ENCODE measurements around the gene FCRL6. TPM values are rescaled to one million over a fixed set of nuclear protein-coding genes. Genes with fewer than 3 reads are reported as not detected.

Gene FCRL6
- total RNA-seq, 1 donor from 2014 or later, result not detected

DNA sequence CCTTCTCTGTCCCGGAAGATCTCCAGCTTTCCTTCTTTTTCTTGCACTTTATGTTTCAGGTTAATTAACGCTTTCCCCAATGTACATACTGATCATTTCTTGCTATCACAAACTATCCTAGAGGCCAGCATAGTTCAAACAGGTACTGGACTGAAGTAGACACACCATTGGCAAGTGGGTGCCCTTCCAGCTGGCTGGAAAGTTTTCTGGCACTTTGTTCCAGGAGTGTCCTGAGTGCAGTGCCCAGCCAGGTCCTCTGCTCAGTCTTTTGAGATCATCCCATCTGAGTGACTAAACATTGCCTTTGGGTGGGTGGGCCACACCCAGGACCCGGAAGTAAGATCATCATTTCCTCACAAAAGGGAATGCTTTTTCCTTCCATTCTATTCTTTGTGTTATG, 36.4 kb upstream of the FCRL6 start:
- TF ChIP-seq CTCF (IDR thresholded peaks at IDR 0.05; ENCODE audit: unreplicated experiment), result no peak
- no peak overlapping the region for H3K27ac Mint-ChIP-seq
- no peaks in the 10 kb centered on the region for H3K27me3 Mint-ChIP-seq
- H3K36me3 Mint-ChIP-seq (ENCODE audit: insufficient read depth), result no peaks in the 10 kb centered on the region
- no peak for DNase-seq (ENCODE audit: low spot score, unreplicated experiment)
- peaks cover 3% of the 10 kb centered on the region for H3K9me3 Mint-ChIP-seq (ENCODE audit: low read depth)
- peaks cover 1% of the 10 kb centered on the region for H3K4me1 Mint-ChIP-seq (ENCODE audit: low read depth)
- H3K4me3 Mint-ChIP-seq (ENCODE audit: low read depth), result no peak overlapping the region

- Mint-ChIP-seq H3K27ac (no peak overlapping the region), H3K36me3 (ENCODE audit: insufficient read depth) (no peaks in the 10 kb centered on the region), H3K9me3 (ENCODE audit: low read depth) (peaks cover 3% of the 10 kb centered on the region), H3K27me3 (peaks cover 3% of the 10 kb centered on the region), H3K4me3 (ENCODE audit: low read depth) (no peak overlapping the region), H3K4me1 (ENCODE audit: low read depth) (peaks cover 1% of the 10 kb centered on the region)
- DNase-seq (ENCODE audit: low spot score, unreplicated experiment), result no peak
- TF ChIP-seq CTCF (IDR thresholded peaks at IDR 0.05; ENCODE audit: unreplicated experiment), result no peak
These were observed 30.8 kb upstream of the FCRL6 start for GRCh38 chr1:159771127-159771895.

- no peak overlapping the region for H3K27ac Mint-ChIP-seq
- H3K4me3 Mint-ChIP-seq (ENCODE audit: low read depth), result no peak overlapping the region
- no peaks in the 10 kb centered on the region for H3K36me3 Mint-ChIP-seq (ENCODE audit: insufficient read depth)
- peaks cover 3% of the 10 kb centered on the region for H3K27me3 Mint-ChIP-seq
- TF ChIP-seq CTCF (IDR thresholded peaks at IDR 0.05; ENCODE audit: unreplicated experiment), result no peak
- H3K9me3 Mint-ChIP-seq (ENCODE audit: low read depth), result no peaks in the 10 kb centered on the region
- H3K4me1 Mint-ChIP-seq (ENCODE audit: low read depth), result no peaks in the 10 kb centered on the region
- no peak for DNase-seq (ENCODE audit: low spot score, unreplicated experiment)
These were observed 27.7 kb upstream of the FCRL6 start for GRCh38 chr1:159774465-159774864.

- no peak for DNase-seq (ENCODE audit: low spot score, unreplicated experiment)
- TF ChIP-seq CTCF (IDR thresholded peaks at IDR 0.05; ENCODE audit: unreplicated experiment), result no peak
- Mint-ChIP-seq H3K27ac (no peak overlapping the region), H3K36me3 (ENCODE audit: insufficient read depth) (no peaks in the 10 kb centered on the region), H3K9me3 (ENCODE audit: low read depth) (no peaks in the 10 kb centered on the region), H3K4me3 (ENCODE audit: low read depth) (no peak overlapping the region), H3K27me3 (peaks cover 3% of the 10 kb centered on the region), H3K4me1 (ENCODE audit: low read depth) (no peaks in the 10 kb centered on the region)
These were observed 26.4 kb upstream of the FCRL6 start for GRCh38 chr1:159775716-159776115.

GRCh38 chr1:159778266-159778665, 23.9 kb upstream of the FCRL6 start:
- peaks cover 2% of the 10 kb centered on the region for H3K4me1 Mint-ChIP-seq (ENCODE audit: low read depth)
- no peak overlapping the region for H3K4me3 Mint-ChIP-seq (ENCODE audit: low read depth)
- H3K27ac Mint-ChIP-seq, result no peak overlapping the region
- H3K9me3 Mint-ChIP-seq (ENCODE audit: low read depth), result no peaks in the 10 kb centered on the region
- no peaks in the 10 kb centered on the region for H3K27me3 Mint-ChIP-seq
- H3K36me3 Mint-ChIP-seq (ENCODE audit: insufficient read depth), result no peaks in the 10 kb centered on the region
- DNase-seq (ENCODE audit: low spot score, unreplicated experiment), result no peak
- no peak for TF ChIP-seq CTCF (IDR thresholded peaks at IDR 0.05; ENCODE audit: unreplicated experiment)
